HUDEP-2 (cell line): ENCODE results near the gene ERMARD.

Source experiments
- DNase-seq, 76 experiments: peaks; one replicate each; lab custom pipeline; 2025; ENCODE audit not compliant: unreplicated experiment in 76 of 76; lab: John Stamatoyannopoulos, UW

ERMARD gene

DNA sequence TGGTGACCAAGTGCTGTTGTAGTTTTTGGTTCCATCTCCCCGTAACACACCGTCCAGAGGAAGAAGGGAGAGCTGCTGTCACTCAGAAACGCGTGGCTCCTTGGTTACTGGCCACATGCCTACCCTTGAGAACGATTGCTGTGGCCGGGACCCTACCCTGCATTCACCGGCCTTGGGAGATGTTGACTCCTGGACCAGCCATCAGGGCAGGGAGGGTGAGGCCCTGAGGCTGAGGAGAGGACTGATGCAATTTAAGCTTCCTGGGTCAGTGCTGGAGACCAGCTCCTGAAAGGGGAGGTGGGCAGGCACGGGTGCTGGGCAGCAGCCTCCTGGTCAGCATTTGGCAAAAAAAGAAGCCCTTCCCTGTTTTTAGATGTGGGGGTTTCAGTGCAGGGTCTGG lies 31.5 kb downstream of the ERMARD start:
- DNase-seq: no peak

DNA sequence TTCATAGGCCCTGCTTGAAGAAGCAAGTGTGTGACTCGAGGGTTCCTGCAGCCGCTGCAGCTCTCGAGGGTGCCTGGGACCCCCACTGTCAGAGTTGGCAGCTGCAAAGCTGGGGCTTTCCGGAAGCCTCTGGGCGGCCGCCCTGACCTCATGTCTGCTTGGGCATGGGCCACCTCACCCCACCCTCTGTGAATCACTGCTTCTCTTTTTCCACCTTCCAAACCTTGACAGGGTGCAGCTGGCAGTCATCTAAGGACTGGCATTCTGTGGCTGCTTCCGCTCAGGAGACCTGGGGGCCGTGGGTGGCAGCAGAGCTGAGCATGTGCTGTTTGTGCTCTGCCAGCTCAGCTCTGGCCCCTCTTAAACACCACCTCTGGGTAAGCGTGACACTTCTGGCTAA lies 32.0 kb downstream of the ERMARD start:
- DNase-seq: no peak

DNA sequence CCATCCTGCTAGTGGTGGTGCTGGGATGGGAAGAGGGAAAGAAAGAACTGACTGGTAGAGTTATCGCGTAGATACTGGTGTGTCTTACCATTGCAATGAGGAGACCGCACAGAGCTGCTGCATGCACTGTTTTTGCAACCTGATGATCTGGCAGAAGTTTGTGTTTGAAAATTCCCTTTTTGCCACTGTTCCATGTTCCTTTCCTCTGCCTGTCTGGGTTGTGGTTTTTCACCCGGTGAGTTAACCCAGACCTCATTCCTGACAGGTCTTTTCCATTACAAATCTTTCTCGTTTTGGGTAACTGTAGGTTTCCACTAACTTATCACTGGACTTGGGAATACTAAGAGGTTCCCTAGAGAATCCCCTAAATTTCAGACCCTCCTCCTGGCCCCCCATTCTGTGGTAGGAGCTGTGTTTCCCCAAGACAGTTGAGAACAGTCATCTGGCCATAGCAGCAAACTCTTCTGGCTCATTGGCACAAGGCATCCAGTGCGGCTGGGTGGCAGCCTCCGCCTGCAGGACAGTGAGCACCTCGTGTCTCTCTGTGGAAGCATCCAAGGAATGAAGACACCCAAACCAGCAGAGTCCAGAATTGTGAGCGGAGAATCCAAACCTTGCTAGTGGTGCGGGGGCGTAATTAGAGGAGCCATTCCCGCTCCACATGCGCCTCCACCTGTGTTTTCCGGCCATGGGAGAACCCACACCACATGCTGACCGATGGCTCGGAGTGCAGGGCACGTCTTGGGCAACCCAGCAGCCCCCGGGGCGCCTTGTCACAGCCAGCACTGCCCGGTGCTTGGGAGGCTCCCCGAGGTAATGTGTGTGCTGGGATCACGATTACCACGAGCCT lies 32.8 kb downstream of the ERMARD start:
- DNase-seq: no peak

DNA sequence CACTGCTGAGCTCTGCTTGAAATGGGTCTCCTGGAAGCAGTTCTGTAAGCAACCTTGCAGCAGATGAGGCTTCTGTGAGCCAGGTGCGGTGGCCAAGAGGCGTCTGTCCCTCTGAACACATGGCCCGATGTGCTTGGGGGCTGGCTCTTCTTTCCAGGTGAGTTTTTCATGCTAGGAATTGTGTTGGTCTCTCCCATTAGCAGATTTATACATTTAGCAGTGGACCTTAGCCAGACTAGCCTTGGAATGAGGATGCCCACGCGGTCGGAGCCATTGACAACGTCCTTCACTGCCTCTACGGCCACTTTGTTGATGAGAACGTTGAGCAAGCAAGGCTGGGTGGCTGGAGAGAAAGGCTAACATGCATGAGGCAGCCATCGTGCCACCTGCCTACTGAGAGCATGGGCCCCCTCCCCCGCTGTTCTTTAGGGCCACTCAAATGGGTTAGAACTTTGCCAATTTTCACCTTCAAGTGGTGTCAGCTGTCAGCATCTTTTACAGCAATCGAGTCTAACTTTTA lies 33.5 kb downstream of the ERMARD start:
- DNase-seq: no peak

DNA sequence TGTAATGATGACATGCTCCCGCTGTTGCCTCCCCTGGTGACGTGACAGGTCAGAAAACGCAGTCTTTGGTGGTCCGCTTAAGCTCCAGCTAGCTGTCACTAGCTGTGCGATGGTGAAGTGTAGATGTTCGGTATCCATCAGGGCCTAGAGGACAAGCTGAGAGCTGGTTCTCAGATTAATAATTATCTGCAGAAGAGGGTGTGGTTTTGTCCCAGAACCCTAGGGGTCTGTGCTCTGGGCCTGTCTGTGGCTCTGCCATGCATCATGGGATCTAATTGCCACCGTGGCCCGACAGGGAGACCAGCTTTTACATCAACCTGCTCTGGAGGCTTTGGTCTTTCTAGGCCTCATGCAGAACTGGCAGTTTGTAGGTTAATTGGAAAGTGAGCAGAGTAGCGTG lies 34.1 kb downstream of the ERMARD start:
- no peak for DNase-seq

DNA sequence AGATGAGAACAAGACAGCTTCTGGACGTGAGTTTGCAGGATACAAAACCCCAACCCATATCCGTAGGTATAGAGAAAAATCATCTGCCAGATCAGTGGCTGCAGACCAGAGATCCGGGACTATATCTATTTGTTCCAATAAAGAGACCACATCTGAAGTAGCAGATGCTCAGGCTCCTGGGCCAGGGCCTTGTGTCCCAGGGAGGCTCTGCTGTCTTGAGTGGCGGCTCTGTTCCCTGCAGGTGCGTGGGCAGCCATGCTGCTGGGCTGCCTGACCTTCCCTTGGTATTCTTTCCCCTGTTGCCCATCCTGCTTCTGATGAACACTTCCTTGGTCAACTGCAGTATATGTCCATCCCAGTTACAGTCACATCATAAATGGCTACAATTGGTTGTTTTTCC lies 34.9 kb downstream of the ERMARD start:
- DNase-seq: no peak

DNA sequence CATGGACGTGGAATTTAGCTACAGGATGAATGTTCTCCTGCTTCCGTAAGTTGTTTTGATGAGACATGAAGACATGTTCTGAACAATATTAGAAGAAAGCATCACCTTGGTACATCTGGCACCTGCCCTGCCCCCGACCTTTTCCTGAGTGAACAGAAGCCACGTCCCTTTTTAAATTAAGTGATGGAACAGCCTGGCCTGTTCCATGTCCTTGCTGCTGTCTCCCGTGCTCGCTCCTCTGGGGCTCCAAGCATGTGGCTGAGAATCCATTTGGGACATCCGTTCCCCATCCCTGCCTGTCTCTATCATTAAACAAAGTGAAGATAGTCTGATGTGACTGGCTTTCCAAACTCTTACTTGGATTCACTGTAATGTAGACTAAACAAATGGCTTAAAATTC lies 36.4 kb downstream of the ERMARD start:
- DNase-seq: no peak

DNA sequence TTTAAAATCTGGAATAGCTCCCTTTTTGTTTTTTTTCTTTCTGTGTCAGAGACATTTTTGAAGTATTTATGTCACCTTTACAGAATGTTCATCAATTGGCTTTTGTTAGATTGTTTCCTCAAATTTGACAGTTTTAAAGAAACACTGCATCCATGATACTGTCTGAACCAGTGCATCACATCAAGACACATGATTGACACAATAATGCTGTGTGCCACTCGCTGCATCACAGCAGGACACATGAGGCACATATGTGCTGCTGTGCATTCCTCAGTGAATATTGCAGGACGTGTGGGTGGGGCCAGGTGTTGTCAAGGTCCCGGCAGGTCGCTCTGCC lies 37.4 kb downstream of the ERMARD start:
- no peak for DNase-seq

DNA sequence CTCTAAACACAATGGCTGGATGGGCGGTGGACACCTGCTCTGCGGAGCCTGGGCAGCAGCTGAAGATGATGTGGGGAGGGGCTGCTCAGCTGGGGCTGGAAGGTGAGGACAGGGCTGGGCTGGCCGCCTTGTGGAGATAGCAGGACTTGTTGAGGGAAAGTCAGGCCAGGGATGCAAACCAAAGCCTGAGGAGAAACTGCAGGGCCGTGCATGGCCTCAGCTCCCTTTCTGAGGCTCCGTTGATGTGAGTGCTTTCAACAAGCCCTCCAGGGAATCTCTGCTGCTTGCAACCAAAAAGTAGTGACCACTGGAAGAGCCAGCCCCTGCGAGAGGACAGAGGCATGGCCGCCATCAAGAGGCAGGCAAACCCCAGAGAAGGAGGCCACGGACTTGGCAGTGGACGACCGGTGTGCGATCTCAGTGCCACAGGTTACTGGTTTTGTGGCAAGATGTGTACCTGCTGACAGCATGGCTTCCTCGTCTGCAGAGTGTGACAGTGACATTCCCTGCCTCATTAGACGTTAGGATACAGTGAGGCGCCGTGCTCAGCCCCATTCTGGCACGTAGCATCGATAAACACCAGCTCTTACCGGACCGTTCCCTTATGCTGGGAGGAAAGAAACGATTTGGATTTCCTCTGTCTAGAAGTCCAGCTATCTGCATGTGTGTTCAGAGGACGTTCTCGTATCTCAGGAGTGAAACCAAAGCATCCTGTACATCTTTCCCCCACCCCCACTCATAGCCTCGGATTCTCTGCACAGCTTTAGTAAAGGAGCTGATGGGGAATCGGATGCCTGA lies 37.9 kb downstream of the ERMARD start:
- DNase-seq: no peak

DNA sequence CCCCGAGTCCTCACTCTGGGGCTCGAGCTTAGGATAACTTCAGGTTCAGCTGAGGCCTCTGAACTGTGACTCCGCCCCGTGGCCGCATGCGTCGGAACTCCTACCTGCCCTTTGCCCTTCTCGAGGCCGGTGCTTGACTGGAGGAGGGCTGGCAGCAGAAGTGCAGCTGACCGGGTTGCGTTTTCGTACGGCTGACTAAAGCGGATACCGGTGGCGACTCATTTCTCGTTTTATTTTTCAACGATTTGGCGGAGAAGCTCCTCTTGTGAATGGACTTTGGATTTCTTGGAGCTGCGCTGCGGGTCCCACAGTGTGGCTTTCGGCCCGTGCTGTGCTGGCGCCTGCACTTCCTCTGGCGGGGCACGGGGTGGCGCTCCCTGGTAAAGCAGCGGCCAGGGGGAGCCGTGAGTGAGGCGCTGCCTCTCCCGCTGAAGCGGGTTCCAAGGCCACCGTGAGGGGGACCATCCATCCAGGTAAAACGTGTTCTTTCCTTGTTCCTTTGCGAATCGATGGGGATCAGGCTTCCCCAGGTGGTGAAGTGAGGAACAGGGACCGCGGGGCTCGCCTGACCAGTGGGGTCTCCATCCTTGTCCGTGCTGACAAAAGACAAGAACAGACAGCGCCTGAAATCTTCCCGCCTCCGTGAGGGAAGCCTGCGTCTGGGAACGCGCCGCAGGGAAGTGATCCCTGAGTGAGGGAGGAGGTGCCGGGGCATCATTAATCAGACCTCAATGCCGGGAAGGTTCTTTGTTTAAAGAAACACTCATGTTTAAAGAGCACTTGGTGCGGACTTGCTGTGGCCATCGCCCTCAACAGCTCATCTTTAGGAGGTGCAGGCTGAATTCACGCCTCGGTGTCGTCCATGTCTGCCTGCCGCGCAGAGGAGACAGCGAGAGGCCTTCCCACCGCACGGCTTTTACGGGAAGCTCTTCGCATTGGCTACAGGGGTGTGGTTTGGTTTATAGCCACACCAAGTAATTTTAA lies 38.8 kb downstream of the ERMARD start:
- DNase-seq: peak in 61 of 76 experiments; percentile 11 to 77 (median 52)

DNA sequence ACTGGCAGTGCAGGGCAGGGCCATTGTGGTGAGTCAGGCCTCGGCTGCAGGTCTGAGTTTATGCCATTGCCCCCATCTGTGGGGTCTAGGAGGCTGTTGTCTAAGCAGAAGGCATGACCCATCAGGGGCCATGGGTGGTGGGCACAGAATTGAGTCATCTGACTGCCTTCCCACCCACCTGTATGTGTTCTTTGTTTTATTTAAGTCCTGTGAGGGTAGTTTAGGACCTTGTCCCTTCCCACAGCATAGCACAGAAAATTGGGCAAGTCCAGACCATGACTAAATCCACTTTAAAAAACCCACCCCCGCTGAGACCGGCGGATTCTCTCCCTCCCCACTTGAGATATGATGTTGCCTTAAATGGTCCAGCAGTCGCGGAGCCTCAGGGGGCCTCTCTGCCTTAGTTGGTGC lies 40.3 kb downstream of the ERMARD start:
- DNase-seq: no peak

DNA sequence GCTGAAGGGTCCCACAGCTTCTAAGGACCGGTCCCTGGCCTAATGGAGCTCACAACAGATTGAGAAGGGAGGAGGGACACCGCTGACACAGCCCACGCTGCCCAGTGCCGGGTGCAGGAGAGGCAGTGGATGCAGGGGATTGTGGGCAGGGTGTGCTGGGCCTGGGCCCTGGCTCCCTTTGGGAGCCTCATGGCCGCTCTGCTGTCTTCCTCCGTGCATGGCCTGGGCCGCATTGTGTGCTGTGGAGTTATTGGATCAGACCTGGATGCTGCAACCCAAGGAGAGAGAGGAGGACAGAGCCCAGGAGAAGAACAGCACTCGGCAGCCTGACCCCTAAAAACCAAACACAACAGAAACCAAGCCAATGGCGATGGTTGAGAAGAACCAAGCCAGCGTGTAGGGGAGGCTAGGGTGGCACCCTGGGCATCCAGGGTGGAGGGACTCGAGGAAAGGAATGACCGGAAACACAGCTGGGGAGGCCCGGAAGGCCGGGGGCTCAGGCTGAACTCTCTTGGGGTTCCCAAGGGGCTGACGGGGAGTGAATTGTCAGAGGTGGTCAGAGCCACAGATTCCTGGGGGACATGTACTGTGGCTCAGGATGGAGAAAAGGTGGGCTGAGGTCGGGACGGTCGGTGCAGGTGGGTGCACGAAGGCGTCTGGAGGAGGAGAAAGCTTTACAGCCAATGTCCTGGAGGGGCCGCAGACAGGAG lies 41.0 kb downstream of the ERMARD start:
- no peak for DNase-seq

DNA sequence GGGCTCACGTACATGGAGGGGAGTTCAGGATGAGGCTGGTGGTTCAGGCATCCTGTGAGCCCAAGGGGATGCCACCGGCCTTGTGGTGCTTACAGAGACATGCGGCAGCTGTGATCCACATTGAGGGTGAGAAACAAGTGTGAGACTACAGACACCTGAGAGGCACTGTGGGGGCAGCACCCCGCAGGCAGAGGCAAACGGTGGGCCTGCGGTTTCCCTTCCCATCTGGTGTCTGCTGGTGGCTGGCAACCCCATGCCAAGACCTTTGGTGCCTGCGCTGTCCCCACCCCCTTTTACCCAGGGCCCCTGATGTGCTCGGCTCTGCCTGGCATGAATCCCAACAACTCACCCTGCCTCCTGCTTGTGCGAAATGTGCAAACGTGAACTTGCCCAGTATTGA lies 42.0 kb downstream of the ERMARD start:
- no peak for DNase-seq

DNA sequence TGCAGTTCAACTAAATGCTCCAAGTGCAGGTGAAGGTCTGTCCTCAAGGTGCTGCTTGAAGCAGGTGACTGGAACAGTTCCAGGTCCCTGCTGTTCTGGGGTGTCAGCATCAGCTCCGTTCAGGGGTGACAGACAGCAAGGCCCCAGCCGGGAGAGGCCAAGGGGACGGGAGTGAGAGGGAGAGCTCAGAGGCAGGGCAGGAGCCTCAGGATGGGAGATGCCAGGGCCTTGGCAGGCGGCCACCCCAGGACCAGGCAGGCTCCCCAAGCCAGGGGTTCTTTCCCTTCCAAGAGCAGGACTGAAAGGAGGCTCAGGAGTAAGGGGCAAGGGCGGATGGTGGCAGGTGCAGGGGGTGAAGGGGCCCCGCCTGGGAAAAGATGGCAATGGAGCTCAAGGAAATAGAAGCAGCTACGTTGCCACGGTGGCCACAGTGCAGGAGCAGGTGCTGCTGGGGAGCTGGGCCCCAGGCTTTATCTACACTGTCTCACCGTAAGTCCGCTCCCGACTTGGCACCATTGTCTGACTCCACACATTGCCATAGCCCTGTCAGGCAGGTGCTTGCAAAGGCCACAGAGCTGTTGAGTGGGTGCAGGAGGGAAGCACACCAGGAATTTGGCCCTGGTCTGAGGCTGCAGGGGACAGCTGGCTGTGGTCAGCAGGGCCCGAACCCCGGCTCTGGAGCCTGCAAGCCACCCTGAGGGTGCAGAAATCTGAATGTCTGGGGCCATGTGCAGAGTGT lies 43.1 kb downstream of the ERMARD start:
- DNase-seq: no peak

DNA sequence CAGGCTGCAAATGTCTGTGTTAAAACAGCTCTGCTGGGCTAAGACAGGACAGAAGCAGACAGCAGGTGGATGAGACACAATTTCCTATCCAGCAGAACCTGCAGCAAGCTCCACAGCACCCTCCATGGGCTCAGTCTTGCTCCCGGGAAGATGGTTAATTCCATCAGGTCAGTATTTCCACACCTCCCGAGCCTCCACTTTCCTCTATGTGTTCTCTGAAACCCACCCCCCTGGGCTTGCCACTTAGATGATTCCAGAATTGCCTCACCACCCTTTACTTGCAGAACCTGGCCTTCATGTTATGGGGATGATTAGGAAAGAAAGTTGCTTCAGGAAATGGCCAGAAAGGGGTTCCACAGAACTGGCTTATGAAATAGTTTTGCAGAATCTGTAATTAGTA lies 43.8 kb downstream of the ERMARD start:
- DNase-seq: no peak

DNA sequence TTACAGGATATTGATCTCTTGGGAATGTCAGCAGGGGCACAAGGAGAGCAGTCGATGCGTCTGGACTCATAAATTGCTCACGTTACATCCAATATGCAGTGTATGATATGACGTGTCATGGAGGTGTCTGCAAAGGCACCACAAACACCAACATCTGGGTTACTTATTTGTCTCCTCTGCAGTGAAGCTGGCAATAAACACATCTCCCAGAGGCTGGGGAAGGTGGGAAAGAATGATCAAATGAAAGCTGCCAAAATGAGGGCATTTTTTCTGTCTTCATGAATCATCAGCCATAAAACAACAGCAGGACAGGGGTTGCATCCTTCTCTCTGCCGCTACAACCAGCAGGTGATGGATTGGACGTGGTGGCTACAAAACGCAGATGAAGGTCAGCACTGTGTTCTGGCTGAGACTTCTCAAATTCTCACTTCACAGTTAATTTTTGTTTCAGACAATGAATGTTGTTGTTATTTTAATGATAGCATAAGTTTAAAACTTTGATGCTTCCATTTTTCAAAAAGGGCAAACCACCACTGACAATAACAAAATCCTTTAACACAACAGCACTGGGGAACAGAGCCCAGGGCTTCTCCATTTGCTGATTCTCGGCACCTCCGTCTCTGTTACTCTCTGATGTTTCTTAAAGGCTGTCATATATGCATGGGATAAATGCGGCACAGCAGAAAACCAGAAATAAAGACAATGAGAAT lies 47.5 kb downstream of the ERMARD start:
- no peak for DNase-seq

DNA sequence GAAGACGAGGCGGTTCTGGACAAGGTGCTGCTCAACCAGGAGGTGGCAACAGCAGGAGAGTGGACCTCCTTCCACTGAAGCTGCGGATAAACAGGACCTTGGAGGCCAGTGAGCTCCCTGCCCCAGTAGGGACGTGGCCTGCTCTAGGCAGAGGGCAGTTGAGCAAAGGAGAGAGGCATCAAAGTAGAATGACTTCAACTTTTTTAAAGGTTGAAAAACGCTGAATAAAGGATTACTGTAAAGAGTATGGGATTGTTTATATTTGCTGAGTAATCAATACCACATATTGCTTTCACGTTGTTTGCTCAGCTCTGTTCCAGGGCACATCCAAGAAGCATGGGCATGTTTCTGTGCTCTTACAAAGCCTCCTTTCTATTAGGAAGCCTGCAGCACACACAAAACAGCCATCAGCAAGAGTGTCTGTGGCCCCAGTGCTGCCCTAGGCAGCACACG lies 48.1 kb downstream of the ERMARD start:
- DNase-seq: no peak

DNA sequence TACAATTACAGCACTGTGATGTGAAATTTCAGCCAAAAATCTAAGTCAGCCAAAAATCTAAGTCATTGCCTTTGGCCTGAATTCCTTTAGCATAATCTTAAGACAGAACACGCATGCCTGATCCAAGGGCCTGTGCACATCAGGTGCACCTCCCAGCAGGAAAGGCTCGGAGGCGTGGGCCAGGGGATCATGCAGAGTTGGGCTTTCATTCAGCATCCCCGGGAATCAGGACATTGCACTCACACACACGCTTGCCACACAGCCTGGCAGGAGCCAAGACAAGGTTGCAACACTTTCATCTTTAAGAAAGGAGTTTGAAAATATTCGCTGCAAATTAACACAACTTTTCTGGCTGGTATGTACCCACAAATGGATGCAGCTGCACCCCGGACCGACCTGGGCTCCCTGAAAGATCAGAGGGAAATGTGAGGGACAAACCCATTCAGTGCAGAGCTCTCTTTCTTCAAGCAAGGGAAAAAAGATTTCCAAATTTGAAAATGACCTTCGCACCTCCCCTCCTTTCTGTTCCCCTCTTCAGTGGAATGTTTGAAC lies 48.8 kb downstream of the ERMARD start:
- DNase-seq: no peak
